GM23248 (cell line): ENCODE data around the gene TMEM53.

Experiments
- EZH2 ChIP-seq: fragments of 200-600 bp; sonication (generic); IDR thresholded peaks from 2 replicates; pipeline ENCODE4 v1.6.1; 2018; ENCODE audit warnings: antibody characterized with exemption, mild to moderate bottlenecking; ENCODE audit not compliant: insufficient read depth, poor library complexity, severe bottlenecking
- EZH2phosphoT487 ChIP-seq: fragments of 200-600 bp; sonication (generic); IDR thresholded peaks from 2 replicates; pipeline ENCODE4 v1.6.1; 2018; ENCODE audit warnings: antibody characterized with exemption, moderate library complexity, mild to moderate bottlenecking, low read depth; ENCODE audit not compliant: insufficient read depth

DNA sequence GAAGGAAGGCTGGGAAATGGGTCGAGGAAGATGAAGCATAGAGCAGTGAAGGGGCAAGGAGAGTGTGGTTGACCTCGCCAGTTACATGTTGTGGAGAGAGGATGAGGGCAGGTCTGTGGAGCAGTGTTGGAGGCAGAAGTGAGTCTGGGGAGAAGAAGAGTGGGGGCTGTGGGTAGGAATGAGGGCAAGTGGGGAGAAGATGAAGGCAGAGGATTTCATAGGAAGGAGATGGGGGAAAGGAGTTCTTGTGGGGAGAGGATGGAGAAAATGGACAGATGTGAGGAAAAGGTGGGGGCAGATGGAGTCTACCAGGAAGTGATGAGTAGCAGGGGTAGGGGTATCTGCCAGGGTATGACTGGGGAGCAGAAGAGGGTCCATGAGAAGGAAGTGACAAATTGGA, 3.8 kb upstream of the TMEM53 start:
- no peak for TF ChIP-seq EZH2
- no peak for TF ChIP-seq EZH2phosphoT487
